GM12875 (cell line): Measurements from ENCODE around the gene ZDHHC11B.
"Not testable (repeated sequence)": the region's sequence is repeated elsewhere in the genome, so short reads cannot be mapped to it uniquely, and the experiment has no call there.

ENCODE experiments used
- H3K4me3 ChIP-seq: one replicate; pipeline ENCODE4 v1.5.1; 2011; ENCODE audit warnings: low read depth, low read length, control low read depth
- CTCF ChIP-seq: IDR thresholded peaks from 2 replicates; pipeline ENCODE4 v1.5.1; 2011; ENCODE audit warnings: low read depth, mild to moderate bottlenecking, control low read depth, inconsistent platforms, low read length, moderate library complexity, borderline replicate concordance; ENCODE audit not compliant: insufficient read depth

Gene ZDHHC11B

DNA sequence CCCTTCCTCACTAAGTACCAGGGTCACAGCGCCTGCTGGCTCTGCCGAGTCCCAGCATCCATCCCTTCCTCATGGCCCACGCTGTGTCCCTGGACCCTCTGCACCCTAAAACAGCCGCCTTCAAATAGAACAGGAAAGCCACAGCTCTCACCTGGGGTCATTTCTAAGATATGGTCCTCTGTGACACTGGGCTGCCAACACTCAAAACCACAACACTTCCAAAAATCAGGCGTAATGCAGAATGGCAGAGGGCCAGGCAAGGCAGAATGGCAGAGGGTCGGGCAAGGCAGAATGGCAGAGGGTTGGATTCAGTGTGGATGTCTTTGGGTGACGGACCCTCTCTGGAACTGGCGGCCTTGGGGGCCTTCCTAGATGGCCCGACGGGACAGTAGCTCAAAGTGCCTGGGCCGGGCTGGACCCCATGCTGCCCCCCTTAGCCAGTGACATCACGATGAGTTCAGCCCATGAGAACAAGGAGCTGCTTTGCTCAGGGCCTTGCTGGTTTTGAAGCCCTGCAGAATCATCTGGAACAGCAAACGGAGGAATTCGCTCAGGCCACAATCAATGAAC lies 35.3 kb downstream of the ZDHHC11B start:
- H3K4me3 ChIP-seq = no peak overlapping the region
- TF ChIP-seq CTCF = no peak

- H3K4me3 ChIP-seq = not testable (repeated sequence)
Measured at GRCh38 chr5:748011-748980, 36.2 kb downstream of the ZDHHC11B start.

GRCh38 chr5:747303-747844 lies 37.2 kb downstream of the ZDHHC11B start:
- H3K4me3 ChIP-seq = not testable (repeated sequence)

GRCh38 chr5:746258-746761 lies 38.2 kb downstream of the ZDHHC11B start:
- no peak for TF ChIP-seq CTCF

GRCh38 chr5:745272-746142 lies 39.0 kb downstream of the ZDHHC11B start:
- not testable (repeated sequence) for H3K4me3 ChIP-seq

More at GRCh38 chr5:746258-746761, 38.2 kb downstream of the ZDHHC11B start:
- no peak overlapping the region for H3K4me3 ChIP-seq

DNA sequence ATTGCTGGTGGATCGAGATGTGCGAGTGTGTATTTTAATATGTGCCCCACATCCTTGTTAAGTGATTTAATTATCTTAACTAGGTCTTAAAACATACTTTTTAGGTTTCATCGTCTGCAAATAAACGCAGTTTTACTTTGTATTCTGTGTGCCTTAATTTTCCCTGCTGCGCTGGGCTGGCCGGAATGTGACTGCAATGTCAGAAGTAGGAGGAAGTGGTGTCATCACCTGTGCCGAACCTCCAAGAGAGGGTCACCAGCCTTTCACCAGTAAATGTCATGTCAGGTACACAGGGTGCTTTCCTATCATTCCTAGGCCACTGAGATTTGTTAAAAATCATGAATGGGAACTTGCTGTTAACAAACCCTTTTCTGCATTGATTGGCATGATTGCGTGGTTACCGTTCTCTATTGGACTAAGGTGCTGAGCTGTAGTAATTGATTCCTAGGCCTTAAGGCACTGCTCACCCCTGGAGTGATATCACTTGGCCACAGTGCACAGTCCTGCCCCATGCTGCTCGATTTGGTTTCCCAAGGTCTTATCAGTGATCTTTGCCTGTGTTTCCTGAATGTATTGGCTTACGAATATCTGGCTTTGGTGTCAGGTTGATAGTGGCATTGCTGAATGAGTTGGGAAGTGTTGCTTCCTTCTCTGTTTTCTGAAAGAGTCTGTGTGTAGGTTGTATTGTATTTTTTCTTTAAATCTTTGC lies 40.7 kb downstream of the ZDHHC11B start:
- H3K4me3 ChIP-seq = not testable (repeated sequence)

DNA sequence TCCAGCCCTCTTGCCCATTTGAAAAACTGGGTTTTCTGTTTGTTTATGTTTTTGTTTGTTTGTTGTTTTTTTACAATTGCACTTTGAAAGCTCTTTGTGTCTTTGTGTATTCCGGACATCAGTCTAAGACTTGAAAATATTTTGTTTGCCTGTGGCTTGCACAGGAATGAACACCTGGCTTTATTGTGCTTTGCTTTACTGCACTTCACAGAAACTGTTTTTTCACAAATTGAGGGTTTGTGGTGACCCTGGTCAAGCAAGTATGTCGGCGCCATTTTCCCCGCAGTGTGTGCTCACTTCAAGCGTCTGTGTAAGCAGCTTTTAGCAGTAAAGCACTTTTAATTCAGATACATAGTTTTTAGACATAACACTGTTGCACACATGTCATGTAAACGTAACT lies 42.3 kb downstream of the ZDHHC11B start:
- not testable (repeated sequence) for H3K4me3 ChIP-seq

GRCh38 chr5:734145-734544 lies 50.4 kb downstream of the ZDHHC11B start:
- not testable (repeated sequence) for H3K4me3 ChIP-seq

- not testable (repeated sequence) for H3K4me3 ChIP-seq
Measured at GRCh38 chr5:732754-733454, 51.6 kb downstream of the ZDHHC11B start.

GRCh38 chr5:729225-729624 lies 55.3 kb downstream of the ZDHHC11B start:
- not testable (repeated sequence) for H3K4me3 ChIP-seq

- not testable (repeated sequence) for H3K4me3 ChIP-seq
Measured at GRCh38 chr5:727087-727486, 57.4 kb downstream of the ZDHHC11B start.

DNA sequence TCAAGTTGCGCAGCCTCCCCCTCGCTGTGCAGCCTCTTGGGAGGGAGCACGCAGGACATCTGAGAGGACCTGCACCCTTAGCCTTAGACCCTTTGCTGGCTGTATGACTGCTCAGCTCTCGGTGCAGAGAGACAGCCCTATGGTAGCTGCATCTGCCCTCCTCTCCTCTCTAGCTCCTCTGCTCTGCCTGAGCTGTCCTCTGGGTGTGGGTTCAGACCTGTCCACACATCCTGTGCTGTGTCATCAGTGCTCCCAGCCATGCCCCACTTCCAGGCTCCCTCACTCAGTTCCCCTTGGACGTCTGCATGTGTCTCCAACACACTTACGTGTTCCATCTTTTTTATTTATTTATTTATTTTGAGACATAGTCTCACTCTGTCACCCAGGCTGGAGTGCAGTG lies 60.7 kb downstream of the ZDHHC11B start:
- H3K4me3 ChIP-seq = not testable (repeated sequence)

GRCh38 chr5:723309-723708 lies 61.2 kb downstream of the ZDHHC11B start:
- not testable (repeated sequence) for H3K4me3 ChIP-seq

DNA sequence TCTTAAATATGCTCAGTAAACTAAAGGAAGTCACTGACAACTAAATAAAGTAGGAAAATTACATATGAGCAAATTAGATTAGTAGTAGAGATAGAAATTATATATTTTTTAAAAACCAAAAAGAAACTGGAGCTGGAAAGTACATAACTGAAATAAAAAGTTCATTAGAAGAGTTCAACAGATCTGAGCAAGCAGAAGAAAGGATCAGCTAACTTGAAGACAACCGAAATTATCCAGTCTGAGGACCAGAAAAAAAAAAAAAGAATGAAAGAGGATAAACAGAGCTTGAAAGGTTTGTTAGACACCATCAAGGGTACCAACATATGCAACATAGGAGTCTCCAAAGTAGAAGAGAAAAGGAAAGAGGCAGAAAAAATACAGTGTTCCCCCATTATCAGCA lies 65.2 kb downstream of the ZDHHC11B start:
- not testable (repeated sequence) for H3K4me3 ChIP-seq
